HG03095 (cell line): Measurements from ENCODE around the gene EML5.

Experiments
- ATAC-seq: cut with Tn5 transposase; IDR thresholded peaks from one replicate; pipeline ENCODE4 v1.9.1; 2021; ENCODE audit warnings: moderate library complexity; ENCODE audit not compliant: unreplicated experiment

The EML5 gene

DNA sequence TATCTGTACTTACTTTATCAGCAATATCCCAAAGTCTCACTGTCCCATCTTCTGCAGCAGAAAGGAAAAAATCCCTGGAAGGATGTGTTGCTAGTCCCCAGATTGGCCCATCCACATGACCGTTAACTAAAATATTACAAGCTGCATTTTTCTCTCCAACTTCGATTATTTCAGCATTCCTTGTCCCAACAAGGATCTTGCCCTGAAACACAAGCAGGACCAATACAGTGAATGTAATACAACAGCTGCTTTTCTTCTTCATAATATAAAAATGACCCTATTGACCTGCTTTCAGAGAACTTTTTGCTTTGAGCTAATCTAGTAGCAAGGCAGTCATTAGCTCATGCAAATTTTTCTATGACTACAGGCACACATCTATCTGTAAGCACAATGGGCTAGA, 171.7 kb downstream of the EML5 start:
- ATAC-seq: no peak

DNA sequence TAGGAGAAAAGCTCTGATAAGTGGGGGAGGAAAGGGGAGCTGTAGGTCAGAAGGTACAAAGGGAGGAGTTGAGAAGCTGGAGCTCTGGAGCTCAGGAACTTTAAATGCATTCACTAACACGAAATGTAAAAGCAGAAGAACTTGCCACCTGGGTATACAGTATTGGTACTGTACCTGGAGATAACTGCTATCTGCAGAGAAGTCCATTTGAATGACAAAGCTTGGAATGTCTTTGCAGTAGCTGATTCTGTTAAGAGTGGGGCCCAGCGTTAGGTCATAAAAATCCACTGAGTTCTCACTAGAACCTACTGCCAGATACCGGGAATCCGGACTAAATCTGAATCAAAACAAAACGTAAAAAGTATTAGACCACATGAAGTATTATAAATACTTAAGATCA, 174.3 kb downstream of the EML5 start:
- no peak for ATAC-seq

DNA sequence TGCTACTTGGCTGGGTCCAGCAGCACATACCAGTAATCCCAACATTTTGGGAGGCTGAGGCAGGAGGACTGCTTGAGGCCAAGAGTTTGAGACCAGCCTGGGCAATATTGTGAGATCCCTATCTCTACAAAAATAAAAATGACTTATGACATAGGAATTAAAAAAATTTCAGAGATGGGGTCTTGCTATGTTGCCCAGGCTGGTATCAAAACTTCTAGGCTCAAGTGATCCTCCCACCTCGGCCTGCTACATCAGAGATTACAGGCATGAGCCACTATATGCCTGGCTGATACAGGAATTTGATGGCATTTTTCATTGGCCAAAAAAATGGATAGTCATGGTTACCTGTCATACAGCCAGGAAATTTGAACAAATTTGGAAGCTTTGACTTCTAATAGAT, 175.3 kb downstream of the EML5 start:
- no peak for ATAC-seq

DNA sequence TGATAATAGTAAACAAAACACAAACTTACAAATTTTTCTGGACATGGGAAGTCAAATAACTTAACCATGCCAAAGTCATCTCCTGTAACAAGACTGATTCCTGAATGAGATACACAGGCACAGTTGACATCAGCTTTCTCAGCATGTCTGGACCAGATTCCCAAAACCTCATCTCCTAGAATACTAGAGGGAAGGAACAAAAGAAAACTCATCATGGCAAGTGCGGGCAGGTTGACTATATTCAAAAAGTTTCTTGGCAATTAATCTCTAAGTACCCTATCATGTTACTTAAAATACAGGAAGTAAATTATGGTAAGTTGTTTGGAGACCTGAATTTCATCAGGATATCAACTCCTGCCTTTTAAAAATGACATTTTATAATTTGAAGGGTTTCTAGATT, 176.1 kb downstream of the EML5 start:
- ATAC-seq: no peak

DNA sequence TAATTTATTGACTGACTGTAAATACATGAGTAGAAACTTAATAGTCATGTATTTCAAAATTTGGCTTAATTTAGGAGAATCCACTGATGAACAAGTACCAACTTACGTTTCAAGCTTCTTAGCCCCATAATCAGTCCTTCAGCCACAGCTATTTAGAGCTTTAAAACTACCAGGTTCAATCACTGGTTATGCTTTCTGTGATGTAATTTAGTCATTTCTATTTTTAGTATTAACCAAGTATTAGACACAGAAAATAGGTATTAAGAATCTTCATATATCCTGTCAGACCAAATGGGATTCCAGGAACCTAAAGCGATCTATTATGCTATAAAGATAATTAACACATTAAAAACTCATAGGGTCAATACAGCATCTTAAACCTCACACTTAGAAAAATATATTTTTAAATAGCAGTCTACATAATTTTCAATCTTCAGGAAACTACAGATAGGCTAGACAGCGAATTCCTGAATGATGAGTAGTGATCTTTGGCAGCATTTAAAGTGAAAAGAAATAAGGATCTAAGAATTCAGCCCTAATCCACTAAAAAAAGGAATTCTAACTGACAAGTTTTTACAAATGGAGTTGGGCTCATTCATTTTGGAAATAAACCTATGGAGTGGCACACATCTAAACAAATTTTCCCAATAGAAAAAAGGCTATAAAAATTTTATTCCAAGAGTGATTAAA, 178.4 kb downstream of the EML5 start:
- ATAC-seq: no peak

DNA sequence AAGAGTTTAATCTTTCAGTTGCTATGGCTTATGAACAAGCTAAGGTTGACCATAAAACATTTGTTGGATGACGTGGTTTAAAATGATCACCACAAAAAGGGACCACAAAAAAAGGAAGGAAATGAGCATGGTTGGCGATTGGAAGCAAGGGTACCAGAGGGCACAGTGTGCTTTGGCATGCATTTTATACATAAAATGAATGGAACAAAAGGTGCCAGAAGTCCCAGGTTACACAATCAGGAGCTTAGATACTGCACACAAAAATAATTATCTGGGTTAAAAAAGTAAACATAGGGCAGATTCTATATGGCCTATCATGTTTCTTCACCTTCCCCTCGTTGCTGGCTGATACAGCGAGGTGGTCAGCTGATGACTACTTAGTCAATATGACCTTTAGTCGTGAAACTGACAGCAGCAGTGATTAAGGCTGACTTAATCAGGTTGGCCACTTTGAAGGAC, 179.2 kb downstream of the EML5 start:
- ATAC-seq: no peak

DNA sequence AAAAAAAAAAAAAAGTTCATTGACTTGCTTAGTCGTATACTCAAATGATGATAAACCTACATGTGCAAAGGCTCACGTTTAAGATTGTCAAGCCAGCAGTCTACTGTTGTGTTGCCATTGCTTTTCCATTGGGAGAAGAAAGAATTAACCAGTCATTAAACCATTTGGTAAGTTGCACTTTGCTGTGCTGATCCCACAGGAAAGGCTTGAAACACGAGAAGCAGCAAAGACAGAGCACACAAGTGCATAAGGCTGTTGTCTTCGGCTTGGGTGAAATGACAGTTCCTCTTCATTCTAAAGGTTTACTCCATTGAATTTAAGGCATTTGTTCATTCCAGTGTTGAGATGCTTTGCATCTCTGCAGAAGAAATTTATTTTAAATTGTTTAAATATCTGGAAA, 179.8 kb downstream of the EML5 start:
- no peak for ATAC-seq

DNA sequence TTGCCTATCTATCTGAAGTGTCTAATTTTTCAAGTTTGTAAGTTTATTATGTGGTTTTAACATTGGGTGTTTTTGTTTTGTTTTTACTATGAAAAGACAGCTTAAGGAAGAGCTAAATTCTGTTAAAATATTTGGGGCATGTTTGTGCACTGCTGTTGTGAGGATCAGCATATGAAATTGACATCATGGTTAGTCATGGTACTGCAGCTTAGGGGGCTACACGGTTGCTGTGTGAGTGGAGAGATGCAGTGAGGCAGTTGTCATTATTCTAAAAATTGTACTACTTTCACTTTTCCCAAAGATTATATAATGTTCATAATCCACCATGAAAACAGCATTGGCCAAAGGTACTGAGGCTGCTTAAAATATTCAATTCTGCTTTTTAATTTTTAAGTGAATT, 180.9 kb downstream of the EML5 start:
- ATAC-seq: no peak

DNA sequence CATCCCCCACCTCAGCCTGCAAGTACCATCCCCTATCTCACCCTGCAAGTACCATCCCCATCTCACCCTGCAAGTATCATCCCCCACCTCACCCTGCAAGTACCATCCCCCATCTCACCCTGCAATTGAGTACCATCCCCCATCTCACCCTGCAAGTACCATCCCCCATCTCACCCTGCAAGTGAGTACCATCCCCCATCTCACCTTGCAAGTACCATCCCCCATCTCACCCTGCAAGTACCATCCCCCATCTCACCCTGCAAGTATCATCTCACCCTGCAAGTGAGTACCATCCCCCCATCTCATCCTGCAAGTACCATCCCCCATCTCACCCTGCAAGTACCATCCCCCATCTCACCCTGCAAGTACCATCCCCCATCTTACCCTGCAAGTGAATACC, 184.9 kb downstream of the EML5 start:
- ATAC-seq: no peak

DNA sequence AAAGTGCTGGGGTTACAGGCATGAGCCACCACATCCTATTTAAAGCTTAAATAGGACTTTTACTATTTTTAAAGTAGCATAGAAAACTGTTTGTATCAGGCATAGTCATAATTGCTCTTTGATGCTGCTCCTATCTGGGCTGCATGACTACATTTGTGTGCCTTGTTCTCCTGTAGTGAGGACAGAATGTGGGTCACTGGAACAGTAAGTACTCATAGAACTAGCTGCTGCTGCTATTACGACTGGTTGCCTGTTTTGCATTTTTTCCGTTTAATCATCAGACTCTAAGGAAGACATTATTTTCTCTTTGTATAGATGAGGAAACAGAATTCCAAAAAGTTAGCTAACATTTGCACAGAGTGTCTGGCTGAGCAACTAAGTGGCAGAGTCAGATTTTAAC, 187.2 kb downstream of the EML5 start:
- ATAC-seq: no peak

DNA sequence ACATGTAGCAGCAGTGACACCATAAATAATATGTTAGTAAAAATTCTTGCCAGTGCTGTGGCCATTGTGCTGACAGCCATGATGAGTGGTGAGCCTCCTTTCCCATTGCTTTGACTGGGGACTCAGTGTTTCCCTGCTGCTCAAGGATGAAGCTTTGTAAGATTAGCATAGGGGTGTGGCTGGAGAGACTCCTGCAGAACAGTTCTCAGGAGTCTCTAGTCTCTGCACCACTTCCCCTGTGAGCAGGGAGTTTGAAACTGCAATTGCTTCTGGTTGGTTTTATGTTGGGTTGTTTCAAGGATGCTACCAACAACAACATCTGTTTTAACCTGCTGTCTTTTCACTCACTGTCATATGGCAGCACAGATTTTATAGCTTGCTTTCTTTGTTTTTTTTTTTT, 188.5 kb downstream of the EML5 start:
- no peak for ATAC-seq

DNA sequence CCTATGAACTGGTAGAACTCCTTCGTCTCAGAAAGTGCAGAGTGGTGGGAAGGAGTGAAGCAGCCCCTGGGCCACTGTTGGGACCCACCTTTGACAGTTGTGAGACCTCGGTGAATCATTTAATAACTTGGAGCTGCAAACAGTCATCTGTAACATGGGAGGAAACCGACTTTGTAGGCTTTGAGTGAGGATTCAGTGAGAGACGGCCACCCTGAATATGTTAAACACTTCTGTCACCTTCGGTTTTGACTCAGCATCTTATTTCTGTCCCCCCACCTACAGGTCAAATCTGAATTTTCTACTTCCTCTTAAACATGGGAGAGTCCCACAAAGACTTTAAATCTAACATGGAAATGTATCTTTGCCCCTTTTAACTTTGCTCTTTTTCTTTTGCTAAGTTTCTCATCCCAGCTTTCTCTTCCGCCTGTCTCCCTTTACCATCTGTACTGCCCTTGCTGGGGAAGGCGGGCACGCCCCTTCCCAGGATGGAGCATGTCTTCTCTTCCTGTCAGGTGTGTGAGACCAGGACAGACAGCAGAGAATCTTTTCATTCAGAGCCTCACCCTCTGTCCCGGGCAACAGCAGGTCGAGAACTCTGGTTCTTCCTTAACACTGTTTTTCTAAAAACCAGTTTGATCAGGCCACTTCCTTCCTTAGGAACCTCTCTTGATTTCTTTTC, 192.9 kb downstream of the EML5 start:
- peak; percentile 87 for ATAC-seq

DNA sequence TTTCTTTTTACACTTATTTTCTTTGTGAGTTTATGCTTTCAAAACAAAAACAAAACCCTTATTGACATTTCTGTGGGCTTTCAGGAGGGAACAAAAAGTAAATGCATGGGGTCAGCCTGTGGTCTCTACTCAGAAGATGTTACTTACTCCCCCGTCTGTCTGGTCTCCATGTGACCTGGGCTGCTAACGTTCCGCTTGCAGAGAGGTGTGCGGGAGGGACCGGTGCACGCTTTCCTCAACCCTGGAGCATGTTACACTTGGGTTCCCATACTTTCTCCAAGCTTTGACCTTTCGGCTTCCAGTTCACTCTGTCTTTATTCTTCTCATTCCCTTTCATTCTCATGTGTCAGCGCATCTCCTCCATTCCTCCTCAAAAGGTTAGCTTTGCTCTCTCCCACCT, 193.4 kb downstream of the EML5 start:
- peak; percentile 41 for ATAC-seq

DNA sequence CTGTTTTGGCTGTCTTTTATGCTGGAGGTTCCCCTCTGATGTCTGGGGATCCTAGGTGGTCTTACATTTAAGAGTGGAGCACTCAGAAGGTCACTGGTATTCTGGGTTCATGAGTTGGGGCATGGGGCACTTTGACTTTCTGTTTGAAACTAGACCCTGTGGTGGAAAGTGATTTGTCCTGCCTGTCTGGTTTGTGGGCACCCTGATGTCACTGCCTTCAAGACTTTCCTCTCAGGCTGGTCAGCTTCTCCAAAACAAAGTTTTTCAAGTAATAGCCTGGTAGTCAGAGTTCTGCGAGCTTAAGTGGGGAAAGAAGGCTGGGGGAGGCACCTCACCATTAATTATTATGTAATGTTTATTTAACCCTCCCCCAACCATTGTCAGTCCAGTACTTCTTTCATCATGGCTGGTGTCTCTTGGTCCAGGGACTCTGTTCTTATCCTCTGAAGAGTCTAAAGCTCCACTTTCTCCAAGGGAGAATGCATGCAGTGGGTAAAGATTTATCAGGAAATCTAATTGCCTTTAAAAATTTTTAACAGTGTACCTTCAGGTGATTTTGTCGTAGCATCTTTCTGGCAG, 194.6 kb downstream of the EML5 start:
- ATAC-seq: no peak

DNA sequence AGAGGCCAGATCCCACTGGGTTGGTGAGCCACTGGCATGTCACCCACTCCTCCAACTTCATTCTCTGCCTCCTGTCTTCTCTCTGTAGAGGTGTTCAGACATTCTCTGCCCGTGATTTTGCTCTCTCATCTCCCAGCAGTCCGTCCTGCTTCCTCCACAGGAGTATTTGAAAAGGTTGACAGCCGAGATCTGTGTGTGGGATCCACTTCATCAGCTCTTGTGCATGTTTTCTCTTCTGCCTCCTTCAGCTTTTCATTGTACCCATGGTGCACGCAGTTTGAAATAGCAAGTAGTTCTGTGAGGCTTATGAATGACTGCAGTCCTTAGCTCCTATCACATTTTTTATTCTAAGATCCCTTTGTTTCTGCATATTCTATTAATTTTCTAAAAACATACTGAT, 195.2 kb downstream of the EML5 start:
- ATAC-seq: no peak

DNA sequence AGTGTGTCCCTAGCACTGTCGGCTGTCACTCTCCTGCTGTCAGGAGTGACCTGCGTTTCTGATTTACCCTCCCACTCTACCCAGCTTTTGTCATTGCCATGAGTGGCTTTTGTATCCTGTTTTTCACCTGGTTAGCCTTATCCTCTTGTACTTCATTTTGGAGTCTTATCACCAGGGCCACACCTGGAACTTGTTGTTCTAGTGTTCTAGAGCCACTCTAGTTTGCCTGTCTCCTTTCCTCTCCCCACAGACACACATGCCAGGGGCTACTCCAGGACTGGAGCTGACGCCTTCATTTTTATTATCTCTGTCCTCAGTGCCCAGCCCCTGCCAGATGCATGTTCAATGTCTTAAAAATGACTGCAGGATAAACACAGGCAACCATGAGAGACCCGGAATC, 195.7 kb downstream of the EML5 start:
- ATAC-seq: no peak

DNA sequence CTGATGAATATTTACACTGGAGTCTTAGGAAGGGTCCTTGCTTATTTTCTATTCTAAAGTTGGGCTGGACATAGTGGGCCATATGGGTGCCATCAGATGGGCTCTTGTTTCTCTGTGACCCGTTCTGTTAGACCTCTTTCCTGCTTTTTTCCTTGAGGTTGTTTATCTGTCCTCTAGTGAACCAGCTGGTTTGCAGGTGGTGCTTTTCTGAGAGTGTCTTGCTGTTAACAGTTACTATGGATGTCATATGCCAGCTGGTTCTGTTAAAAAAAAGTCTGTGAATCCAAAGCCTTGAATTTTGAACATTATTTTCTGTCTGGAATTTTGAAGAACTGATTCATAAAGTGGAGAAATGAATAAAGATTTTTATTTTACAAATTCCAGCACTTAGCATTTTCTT, 200.7 kb downstream of the EML5 start:
- ATAC-seq: no peak

DNA sequence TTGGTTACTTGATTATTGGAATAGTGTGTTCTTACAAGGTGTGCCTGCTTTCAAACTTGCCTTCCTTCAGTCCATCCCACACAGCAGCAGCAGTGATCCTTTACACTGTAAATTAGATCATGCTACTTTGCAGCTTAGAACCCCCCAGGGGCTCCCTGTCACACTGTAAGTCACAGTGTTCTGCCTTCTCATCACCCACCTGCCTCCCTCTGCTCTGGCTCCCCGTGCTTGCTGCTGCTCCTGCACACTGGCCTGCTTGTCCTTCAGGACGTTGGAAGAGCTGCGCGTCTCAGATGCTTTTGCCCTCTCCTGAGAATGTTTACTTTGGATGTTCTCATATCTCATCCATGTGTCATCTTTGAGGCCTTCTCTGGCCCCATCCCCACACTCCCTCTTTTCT, 202.6 kb downstream of the EML5 start:
- no peak for ATAC-seq

DNA sequence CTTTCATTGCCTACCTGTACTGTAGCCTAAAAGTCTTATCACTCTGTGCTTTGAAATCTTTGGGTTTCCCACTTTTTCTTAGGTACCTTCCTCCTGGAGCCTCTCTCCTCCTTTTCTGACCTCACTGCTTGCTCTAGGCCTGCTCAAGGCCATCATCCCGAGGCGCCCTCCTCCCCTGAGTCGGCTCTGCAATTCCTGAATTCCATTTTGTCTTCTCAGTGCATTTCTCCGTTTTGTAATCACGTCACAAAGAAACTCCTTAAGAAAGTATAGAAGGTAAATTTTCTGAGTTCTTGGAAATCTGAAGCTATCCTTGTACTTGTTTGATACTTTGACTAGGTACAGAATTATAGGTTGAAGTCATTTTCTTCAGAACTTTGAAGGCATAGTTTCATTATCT, 204.7 kb downstream of the EML5 start:
- ATAC-seq: no peak

DNA sequence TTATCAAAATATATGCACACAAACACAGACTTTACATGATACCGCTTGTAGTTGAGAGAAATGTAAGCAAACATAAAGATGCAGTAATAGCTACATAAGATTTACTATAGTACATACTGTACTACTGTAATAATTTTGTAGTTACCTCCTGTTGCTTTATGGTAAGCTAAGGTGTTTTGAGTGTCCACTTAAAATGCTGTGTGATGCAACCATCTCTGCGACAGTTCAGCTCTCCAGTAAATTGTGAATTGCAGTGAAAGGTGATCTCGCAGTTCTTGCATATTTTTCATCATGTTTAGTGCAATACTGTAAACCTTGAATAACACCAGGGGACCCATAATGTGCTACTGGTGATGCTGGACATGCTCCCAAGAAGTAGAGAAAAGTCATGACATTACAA, 208.3 kb downstream of the EML5 start:
- no peak for ATAC-seq

DNA sequence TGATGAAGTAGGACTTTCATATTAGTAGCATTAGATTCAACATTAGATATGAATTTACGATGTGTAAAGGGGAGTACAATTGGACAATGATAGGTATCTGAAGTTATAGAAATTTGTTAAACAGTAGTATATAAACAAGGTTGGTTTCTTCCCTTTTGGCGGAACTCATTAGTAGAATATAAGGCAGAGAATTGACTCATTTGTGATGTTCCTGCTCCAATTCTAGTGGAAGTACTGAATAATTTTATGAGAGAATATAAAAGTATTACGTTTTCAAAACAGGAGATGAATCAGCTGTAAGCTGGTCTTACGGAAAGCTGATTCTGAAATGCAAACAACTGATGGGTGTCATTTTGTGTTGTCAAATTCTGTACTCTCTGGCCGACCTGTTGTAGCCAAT, 216.5 kb downstream of the EML5 start:
- no peak for ATAC-seq

DNA sequence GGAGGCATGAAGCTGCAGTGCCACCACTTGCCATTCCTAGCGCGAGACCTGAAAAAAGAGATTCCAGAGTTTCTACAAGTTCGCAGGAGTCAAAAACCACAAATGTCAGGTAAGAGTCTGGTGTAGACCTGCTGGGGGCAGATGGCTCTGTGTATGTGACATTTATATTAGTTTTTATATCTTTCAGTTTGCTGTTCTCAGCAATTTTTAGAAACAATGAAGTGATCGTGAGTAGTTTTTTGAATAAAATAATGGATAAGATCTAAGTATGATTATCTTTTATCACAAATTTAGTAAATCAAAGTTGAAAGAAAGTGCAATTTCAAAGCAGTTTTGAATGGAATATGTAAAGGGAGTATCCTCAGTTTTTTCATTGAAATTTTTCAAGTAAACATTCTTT, 220.6 kb downstream of the EML5 start:
- ATAC-seq: no peak

DNA sequence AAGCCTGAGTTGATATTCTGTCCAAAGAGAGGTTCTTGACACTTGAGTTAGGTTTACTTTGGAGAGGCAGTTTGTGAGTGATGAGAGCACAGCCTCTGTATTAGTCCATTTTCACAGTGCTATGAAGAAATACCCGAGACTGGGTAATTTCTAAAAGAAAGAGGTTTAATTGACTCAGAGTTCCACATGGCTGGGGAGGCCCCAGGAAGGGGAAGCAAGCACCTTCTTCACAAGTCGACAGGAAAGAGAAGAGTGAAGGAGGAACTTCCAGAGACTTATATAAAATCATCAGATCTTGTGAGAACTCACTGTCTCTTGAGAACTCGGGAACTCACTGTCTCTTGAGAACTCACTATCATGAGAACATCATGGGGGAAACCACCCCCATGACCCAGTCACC, 224.6 kb downstream of the EML5 start:
- ATAC-seq: no peak
